Right atrium auricular region (tissue), 2 donors: ENCODE results near the gene RLF. TPM values are rescaled to one million over a fixed set of nuclear protein-coding genes. Genes with fewer than 3 reads are reported as not detected.
"Not testable (repeated sequence)": the region's sequence is repeated elsewhere in the genome, so short reads cannot be mapped to it uniquely, and the experiment has no call there.

ENCODE experiments used
- DNase-seq: peaks from one replicate; pipeline ENCODE4 v3.0.0-alpha.2; 2019; ENCODE audit warnings: low spot score
- H3K27ac ChIP-seq, 2 donors: fragments of 200-600 bp; sonication (generic); 1 replicate in 1 of 2; 2 replicates in 1 of 2; pipeline ENCODE4 v1.5.1; 2016 to 2019
- H3K27me3 ChIP-seq, 2 donors: fragments of 200-600 bp; sonication (generic); one replicate each; pipeline versions ENCODE4 v1.5.1 to v1.6.0; 2017 to 2019
- H3K36me3 ChIP-seq: fragments of 200-600 bp; sonication (generic); one replicate; pipeline ENCODE4 v1.5.1; 2016
- H3K4me1 ChIP-seq, 2 donors: fragments of 200-600 bp; sonication (generic); one replicate each; pipeline versions ENCODE4 v1.5.1 to v1.6.0; 2017 to 2019
- H3K4me3 ChIP-seq, 2 donors: fragments of 200-600 bp; sonication (generic); 1 replicate in 1 of 2; 2 replicates in 1 of 2; pipeline ENCODE4 v1.5.1; 2017 to 2019; ENCODE audit warnings: mild to moderate bottlenecking in 1 of 2, moderate library complexity in 1 of 2
- H3K9me3 ChIP-seq, 2 donors: fragments of 200-600 bp; sonication (generic); one replicate each; pipeline ENCODE4 v1.5.1; 2019
- total RNA-seq, 2 donors: library from RNA; depleted of rRNA; stranded (reverse); fragments of >200 nt; gene quantifications; one replicate each; pipeline ENCODE4 v1.1.0, GENCODE V29; 2016
- TF ChIP-seq, protein P1 (sequence below), 2 donors: fragments of 200-600 bp; sonication (generic); IDR thresholded peaks; one replicate each; pipeline ENCODE4 v1.5.1; 2019; ENCODE audit warnings: antibody characterized with exemption in 2 of 2

The RLF gene
- total RNA-seq, 2 donors from 2014 or later = 11.4 to 12.6 TPM

DNA sequence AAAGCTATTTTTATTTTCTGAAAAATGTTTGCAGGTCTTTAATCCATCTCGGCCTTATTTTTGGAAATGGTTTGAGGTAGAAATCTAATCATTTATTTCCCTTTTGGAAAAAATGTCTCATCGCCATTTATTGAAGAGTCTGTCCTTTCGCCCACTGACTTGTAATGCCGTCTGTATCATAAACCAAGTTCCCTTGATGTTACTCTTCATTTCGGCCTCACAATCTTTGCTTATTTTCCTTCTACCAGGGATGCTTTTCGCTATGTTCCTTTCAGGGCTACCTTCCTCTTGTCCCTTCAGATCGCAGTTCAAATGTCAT lies 422 bp upstream of the RLF start:
- Histone ChIP-seq H3K9me3 (no peaks in the 10 kb centered on the region), H3K27me3 (no peaks in the 10 kb centered on the region), H3K27ac (peak overlapping the region; percentile 94 to 98), H3K4me1 (peaks cover 0 to 35% of the 10 kb centered on the region in 2 donors), H3K4me3 (peak overlapping the region; percentile 97 to 99), H3K36me3 (no peaks in the 10 kb centered on the region)
- no peak for DNase-seq
- TF ChIP-seq, protein P1, sequence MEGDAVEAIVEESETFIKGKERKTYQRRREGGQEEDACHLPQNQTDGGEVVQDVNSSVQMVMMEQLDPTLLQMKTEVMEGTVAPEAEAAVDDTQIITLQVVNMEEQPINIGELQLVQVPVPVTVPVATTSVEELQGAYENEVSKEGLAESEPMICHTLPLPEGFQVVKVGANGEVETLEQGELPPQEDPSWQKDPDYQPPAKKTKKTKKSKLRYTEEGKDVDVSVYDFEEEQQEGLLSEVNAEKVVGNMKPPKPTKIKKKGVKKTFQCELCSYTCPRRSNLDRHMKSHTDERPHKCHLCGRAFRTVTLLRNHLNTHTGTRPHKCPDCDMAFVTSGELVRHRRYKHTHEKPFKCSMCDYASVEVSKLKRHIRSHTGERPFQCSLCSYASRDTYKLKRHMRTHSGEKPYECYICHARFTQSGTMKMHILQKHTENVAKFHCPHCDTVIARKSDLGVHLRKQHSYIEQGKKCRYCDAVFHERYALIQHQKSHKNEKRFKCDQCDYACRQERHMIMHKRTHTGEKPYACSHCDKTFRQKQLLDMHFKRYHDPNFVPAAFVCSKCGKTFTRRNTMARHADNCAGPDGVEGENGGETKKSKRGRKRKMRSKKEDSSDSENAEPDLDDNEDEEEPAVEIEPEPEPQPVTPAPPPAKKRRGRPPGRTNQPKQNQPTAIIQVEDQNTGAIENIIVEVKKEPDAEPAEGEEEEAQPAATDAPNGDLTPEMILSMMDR (IDR thresholded peaks at IDR 0.05) = no peak

DNA sequence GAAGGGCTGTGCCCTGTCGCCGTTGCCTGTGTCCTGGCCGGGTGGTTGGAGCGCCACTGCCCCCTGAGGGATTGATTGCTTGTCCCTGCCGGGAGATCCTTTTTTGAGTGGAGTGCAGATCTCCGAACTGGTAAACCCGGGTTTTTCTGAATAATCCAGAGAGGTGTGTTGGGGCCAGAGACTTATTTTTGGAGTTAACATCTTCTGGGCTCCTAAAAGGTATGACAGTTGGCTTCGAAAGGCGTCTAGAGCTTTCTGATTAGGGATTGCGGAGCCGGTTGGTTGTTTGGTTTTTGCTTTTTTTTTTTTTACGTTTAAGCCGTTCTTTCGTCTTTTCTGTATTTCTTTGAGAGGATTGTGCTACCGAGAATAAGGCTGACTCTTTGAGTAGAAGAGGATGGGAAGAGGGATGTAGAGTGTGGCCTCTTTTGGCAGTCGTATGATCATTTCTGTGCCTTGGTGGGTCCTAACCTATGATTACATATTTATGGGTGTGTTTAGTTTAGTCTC lies 756 bp downstream of the RLF start:
- H3K27me3 ChIP-seq = no peaks in the 10 kb centered on the region
- peak overlapping the region; percentile 97 to 99 for H3K4me3 ChIP-seq
- no peaks in the 10 kb centered on the region for H3K36me3 ChIP-seq
- H3K27ac ChIP-seq = peak overlapping the region; percentile 94 to 98
- peaks cover 0 to 37% of the 10 kb centered on the region in 2 donors for H3K4me1 ChIP-seq
- DNase-seq = no peak
- no peaks in the 10 kb centered on the region for H3K9me3 ChIP-seq
- TF ChIP-seq, protein P1 (IDR thresholded peaks at IDR 0.05) = no peak

DNA sequence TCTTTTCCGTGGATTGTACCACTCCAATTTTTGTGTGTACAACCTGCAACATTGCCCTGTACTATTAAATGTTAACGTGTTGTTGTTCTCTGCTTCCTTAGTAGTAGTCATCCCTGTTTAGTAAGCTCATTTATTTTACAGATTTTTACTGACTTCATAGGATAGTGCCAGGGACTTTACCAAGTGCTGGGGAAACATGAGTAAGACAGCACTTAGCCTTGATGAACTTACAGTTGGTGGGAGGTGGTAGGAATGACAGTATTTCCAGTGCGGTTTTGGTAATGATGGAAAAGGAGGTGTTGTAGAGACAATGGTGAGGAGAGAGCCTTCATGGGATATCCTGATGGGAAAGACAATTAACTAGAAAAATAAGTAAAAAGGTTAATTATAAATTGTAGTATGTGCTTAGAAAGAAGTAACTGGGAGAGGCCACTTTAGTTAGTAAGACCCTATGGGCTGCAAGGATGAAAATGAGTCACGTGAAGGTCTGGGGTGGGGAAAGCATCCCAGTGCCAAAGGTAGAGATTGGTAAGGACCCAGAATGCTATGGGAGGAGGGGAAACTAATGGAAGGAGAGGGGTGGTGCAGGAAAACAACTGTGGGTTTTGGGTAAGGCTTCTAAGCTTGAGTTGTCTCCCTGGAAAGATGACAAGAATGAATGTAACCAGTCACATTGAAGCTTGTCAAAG lies 1.7 kb downstream of the RLF start:
- H3K27ac ChIP-seq = no peak overlapping the region
- H3K27me3 ChIP-seq = no peaks in the 10 kb centered on the region
- H3K4me3 ChIP-seq = peak overlapping the region; percentile 97 to 99
- peaks cover 0 to 37% of the 10 kb centered on the region in 2 donors for H3K4me1 ChIP-seq
- DNase-seq = no peak
- H3K9me3 ChIP-seq = no peaks in the 10 kb centered on the region
- H3K36me3 ChIP-seq = no peaks in the 10 kb centered on the region
- TF ChIP-seq, protein P1 (IDR thresholded peaks at IDR 0.05) = no peak

DNA sequence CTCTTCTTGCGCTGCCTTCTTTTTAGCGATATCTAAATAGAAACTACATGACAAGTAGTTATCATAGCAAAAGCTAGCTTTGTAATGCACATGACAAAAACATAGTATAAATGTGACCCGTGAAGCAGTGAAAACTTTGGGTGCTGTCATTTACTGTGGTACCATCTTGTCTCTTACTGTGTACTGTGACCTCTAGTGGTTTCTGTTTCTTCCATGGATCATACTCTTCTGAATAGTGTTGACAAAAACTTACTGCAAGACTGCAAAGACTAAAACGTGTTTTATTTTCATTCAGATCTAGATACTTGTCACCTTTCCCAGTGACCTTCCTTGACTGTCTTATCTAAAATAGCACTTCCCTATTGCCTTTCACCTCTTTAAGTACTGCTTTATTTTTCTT lies 6.1 kb downstream of the RLF start:
- H3K27ac ChIP-seq = no peak overlapping the region
- TF ChIP-seq, protein P1 (IDR thresholded peaks at IDR 0.05) = no peak
- no peak overlapping the region for H3K4me3 ChIP-seq
- no peaks in the 10 kb centered on the region for H3K9me3 ChIP-seq
- no peaks in the 10 kb centered on the region for H3K36me3 ChIP-seq
- DNase-seq = no peak
- no peaks in the 10 kb centered on the region for H3K27me3 ChIP-seq
- H3K4me1 ChIP-seq = peaks cover 0 to 44% of the 10 kb centered on the region in 2 donors

DNA sequence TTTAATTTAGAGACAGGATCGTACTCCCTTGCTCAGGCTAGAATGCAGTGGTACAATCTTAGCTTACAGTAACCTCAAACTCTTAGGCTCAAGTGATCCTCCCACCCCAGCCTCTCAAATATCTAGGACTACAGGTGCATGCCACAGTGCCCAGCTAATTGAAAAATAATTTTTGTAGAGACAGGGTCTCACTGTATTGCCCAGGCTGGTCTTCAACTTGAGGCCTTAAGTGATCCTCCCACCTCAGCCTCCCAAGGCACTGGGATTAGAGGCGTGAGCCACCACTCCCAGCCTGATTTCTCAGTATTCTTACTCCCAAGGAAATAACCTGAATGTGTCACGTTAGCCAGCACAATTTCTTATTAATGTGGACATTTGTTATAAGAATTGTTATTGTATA lies 9.8 kb downstream of the RLF start:
- no peaks in the 10 kb centered on the region for H3K9me3 ChIP-seq
- no peak for DNase-seq
- no peaks in the 10 kb centered on the region for H3K27me3 ChIP-seq
- no peak overlapping the region for H3K4me3 ChIP-seq
- peaks cover 0 to 19% of the 10 kb centered on the region in 2 donors for H3K4me1 ChIP-seq
- no peak overlapping the region for H3K27ac ChIP-seq
- no peaks in the 10 kb centered on the region for H3K36me3 ChIP-seq
- TF ChIP-seq, protein P1 (IDR thresholded peaks at IDR 0.05) = no peak

DNA sequence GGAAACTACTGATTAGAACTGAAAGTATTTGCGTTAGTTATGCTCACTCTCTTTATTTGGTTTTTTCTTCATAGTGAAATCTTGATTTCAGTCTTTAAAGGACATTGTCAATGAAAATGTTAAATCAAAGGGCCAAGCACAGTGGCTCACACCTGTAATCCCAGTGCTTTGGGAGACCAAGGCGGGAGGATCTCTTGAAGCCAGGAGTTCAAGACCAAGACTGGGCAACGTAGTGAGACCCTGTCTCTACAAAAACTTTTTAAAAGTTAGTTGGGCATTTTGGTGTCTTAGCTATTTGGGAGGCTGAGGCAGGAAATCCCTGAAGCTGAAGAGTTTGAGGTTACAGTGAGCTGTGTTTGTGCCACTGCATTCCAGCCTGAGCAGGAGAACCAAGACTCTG lies 13.6 kb downstream of the RLF start:
- no peak overlapping the region for H3K27ac ChIP-seq
- no peaks in the 10 kb centered on the region for H3K9me3 ChIP-seq
- H3K36me3 ChIP-seq = no peaks in the 10 kb centered on the region
- peaks cover 0 to 17% of the 10 kb centered on the region in 2 donors for H3K4me1 ChIP-seq
- TF ChIP-seq, protein P1 (IDR thresholded peaks at IDR 0.05) = no peak
- H3K27me3 ChIP-seq = no peaks in the 10 kb centered on the region
- no peak overlapping the region for H3K4me3 ChIP-seq
- no peak for DNase-seq

DNA sequence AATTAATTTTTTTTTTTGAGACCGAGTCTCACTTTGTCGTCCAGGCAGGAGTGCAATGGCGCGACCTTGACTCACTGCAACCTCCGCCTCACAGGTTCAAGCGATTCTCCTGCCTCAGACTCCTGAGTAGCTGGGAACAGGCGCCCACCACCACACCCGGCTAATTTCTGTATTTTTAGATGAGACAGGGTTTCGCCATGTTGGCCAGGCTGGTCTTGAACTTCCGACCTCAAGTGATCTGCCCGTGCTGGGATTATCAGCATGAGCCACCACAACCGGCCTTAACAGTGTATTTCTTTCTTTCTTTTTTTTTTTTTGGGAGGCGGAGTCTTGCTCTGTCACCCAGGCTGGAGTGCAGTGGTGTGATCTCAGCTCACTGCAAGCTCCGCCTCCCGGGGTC lies 15.8 kb downstream of the RLF start:
- not testable (repeated sequence) for DNase-seq, H3K9me3 ChIP-seq, H3K27me3 ChIP-seq, H3K36me3 ChIP-seq, H3K27ac ChIP-seq, H3K4me3 ChIP-seq
- H3K4me1 ChIP-seq = peaks cover 0 to 16% of the 10 kb centered on the region in 2 donors
